NCI-H2107 (cell line): ENCODE measurements around the gene GABPB1.
"Not testable (repeated sequence)": the region's sequence is repeated elsewhere in the genome, so short reads cannot be mapped to it uniquely, and the experiment has no call there.

Experiments used
- DNase-seq: peaks from one replicate; lab custom pipeline; 2025; lab: John Stamatoyannopoulos, UW

Gene GABPB1

DNA sequence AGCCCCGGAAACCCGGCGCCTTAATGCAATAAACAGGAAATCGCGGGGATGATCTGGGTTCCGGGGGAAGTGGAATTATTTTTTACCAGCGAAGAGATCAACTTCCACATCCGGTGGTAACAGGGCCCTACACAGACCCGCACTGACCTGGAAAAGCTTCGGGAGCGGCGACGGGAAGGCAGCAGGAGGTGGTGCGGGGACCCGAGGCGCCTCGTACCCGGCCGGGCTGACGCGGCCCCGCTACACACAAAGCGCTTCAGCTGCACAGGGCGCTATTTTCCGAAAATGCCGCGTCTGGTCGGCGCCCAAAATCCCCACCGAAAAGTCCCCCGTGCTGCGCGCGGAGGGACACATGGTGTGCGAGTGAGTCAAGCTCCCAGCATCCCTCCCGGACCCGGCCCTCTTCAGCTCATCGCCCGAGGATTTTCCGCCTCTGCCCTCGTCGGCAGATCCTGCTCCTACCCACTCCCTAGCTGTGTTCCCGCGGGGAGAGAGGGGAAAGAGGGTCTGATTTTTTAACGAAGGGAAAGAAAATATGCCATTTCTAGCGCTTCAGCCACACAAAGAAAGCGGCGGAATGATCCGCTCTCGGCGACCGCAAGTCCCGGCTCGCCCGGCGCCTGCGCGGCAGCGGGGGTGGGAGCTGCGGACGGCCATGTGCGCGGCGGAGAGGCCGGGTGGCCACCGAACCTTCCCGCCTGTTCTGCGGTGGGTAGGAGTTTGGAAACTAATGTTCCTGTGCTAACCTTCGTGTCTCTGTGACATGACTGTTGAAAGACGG lies at the start of gene GABPB1:
Gene GABPB1, minus strand, starts transcription at position 361 of the 781 bp plus-strand sequence. CDS start 45,400 bp downstream, outside the sequence.
- DNase-seq = peak; percentile 50

DNA sequence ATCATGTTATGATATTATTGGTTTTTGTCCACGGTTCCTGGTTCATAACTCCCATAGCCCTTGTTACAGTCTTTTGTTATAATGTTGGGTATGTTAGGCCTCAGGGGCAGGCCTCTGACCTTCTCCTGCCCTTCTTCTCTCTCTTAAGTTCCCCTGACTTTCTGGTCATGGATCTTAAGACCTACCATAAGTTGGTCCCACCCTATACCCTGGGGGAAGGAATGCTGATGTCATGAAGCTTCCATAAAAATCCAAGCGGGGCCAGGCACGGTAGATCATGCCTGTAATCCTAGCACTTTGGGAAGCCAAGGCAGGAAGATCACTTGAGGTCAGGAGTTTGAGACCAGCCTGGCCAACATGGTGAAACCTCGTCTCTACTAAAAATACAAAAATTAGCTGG lies 36.6 kb upstream of the GABPB1 start:
- not testable (repeated sequence) for DNase-seq

DNA sequence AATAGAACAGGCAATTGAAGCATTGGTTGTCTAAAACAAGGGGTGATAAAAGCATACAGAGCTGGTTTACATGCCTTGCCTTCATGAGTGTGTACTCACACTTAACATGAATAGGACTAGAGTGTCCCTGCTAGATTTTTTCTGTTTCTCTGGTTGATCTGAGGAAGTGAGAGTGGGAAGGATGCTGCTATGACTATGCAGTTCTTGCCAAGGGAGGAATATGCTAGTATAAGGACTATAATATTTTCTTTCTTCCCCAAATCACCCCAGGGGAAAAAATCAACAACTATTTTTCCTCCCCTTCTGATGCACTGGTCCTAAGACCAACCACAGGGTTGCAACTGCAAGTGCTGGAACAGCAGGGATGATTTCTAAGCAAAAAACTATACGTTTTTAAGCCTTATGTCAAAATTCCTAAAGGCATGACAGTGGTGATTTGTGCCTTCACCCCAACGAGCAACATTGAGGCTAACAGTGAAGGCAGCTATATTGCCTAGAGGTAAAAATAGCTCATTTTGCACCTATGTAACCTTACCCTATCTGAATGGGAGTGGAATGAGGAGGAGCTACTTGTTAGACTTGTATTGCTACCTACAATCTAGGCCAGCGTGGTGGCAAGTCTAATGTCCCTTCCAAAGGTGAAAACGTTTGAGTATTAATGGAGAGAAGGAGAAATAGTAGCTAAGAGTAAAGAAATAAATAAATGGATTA lies 35.7 kb upstream of the GABPB1 start:
- DNase-seq = no peak

DNA sequence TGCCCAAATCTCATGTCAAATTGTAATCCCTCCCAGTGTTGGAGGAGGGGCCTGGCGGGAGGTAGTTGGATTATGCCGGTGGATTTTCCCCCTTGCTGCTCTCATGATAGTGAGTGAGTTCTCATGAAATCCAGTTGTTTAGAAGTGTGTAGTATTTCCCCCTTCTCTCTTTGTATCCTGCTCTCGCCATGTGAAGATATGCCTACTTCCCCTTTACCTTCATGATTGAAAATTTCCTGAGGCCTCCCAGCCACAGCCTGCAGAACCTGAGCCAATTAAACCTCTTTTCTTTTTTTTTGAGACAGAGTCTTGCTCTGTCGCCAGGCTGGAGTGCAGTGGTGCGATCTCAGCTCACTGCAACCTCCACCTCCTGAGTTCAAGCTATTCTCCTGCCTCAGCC lies 27.4 kb upstream of the GABPB1 start:
- DNase-seq = not testable (repeated sequence)

DNA sequence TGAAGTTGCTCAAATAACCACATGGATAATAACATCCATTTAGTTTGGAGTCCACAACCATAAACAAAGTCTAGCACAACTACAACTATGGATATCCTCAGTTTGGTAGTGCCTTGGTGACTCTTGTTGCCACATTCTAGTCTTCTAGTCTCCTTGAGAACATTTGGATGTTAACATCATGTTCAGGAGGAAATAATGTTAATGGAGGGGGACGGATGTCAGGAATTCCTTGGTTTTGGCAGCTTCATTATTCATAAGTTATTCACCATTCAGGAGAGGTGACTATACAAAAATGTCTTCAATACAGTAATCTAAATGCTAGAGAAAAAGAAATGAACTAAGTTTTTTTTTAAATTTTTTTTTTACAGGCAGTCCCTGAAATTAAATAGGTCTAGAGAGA lies 26.4 kb upstream of the GABPB1 start:
- DNase-seq = no peak

DNA sequence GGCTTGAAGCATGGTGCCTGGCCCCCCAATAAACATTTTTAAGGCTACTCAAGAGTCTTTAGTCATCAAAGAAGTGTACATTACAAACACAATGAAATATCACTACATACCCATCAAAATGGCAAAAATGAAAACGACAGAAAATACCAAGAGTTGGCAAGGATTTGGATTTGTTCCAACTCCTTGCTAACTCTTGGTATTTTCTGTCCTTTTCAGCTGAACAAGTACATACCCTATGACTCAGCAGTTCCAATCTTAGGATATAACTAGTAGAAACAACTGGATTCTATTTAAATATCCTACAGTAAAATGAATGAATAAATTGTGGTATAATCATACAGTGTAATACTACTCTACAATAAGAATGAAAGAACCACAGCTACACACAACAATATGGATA lies 25.1 kb upstream of the GABPB1 start:
- no peak for DNase-seq

DNA sequence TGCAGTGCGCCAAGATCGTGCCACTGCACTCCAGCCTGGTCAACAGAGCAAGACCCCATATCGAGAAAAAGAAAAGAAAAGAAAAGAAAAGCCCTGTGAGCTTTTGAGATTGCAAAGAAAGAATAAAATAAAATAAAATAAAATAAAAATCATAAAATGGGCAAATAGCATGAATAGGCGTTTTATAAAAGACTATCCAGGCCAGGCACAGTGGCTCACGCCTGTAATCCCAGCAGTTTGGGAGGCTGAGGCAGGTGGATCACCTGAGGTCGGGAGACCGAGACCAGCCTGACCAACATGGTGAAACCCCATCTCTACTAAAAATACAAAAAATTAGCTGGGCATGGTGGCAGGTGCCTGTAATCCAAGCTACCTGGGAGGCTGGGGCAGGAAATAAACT lies 24.4 kb upstream of the GABPB1 start:
- not testable (repeated sequence) for DNase-seq

DNA sequence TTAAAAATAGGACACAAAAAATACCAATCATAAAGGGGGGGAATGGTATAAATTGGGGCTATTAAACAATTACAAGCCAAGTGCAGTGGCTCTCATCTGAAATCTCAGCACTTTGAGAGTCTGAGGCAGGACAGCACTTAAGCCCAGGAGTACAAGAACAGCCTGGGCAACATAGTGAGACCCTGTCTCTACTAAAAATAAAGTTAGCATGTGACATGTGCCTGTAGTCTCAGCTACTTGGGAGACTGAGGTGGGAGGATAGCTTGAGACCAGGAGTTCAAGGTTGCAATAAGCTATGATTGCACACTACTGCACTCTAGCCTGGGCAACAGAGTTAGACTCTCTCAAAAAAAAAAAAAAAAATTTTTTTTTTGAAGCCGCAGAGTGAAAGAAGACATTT lies 23.8 kb upstream of the GABPB1 start:
- no peak for DNase-seq

DNA sequence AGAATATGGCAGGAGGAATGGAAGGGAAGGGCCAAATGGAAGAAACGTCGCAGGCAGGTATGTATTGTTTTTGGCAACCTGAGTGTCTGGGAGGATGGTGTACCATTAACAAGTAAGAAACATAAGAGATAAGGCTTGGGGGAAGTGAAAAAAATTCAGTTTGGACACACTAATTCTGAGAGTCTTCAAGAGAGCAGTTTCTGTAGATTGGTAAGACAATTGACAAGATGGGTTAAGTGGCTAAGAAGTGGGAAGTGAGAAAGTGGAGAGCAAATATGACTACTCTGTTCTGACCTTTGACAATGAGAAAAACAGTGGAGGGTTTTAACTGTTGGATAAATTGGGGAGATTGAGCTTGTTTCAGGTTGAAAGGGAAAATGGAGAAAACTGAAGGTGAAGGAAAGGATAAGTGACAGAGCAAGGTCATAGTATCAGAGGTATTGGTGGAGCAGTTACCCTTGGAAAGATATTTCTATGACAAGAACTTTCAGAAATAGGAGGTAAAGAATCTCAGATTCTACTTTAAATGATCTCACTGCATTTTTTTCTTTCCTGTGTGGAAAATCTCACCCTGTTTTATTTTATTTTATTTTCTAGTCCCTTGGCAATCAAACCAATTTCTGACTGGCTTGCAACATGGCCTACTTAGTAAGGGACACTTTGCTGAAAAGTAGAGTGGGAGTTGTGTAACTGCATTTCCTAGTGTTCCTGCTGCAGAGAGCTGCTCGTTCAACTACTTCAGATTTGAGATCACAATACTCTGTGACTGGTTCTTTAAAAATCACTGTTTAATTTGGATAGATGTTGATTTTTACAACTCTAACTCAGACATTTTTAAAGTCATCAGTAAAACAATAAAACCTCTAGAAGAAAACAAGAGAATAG lies 23.1 kb upstream of the GABPB1 start:
- no peak for DNase-seq

DNA sequence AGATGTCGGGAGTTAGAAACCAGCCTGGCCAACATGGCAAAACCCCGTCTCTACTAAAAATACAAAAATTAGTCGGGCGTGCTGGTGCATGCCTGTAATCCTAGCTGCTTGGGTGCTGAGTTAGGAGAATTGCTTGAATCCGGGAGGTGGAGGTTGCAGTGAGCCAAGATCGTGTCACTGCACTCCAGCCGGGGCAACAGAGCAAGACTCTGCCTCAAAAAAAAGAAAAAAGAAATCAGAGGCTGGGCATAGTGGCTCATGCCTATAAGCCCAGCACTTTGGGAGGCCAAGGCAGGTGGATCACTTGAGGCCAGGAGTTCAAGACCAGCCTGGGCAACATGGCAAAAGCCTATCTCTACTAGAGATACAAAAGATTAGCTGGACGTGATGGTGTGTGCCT lies 14.6 kb upstream of the GABPB1 start:
- DNase-seq = not testable (repeated sequence)

DNA sequence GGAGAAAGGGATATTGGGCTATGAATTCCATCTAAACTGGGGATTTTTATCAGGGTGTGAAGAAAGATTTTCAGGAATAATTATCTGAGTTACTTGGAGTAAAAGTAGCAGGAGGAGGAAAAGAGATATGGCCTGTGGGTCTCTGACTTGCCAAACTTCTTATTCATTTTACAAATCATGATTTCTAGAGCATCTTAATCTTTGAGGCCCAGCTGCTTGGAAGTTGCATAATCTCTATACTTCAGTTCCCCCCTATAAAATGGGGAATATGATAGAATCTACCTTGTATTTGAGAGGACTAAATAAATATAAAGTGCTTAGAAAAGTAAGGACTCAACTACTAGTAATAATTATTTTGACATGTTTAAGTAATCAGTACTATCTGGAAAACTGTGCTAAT lies 11.0 kb upstream of the GABPB1 start:
- no peak for DNase-seq

DNA sequence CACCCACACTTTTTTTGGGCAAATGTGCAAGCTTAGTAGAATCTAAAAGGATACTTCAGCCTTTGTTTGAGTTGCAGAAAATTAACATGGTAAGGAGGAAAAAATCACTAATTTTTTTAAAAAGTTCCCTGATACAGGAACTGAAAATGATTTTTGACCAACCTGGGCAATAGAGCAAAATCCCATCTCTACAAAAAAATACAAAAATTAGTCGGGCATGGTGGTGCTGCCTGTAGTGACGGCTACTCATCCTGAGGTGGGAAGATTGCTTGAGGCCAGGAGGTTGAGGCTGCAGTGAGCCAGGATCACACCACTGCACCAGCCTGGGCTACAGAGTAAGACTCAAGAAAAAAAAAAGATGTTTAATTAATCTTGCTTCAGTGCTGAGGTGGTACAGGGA lies 10.6 kb upstream of the GABPB1 start:
- no peak for DNase-seq

DNA sequence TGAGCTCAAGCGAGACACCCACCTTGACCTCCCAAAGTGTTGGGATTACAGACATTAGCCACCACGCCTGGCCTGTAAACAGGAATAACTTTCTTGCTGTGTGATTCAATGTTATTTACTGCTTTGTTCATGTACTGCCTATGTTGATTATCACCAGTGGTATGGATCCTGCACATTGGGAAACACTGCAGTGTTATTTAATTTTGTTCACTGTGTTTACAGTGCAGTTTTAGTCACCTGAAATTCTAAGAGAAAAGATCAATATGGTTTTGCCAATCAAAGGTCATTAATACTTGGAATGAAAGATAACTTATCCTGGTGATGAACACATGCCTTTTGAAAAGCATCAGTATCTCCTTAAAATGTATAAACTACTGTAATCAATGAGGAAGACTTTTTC lies 8.6 kb upstream of the GABPB1 start:
- DNase-seq = no peak

DNA sequence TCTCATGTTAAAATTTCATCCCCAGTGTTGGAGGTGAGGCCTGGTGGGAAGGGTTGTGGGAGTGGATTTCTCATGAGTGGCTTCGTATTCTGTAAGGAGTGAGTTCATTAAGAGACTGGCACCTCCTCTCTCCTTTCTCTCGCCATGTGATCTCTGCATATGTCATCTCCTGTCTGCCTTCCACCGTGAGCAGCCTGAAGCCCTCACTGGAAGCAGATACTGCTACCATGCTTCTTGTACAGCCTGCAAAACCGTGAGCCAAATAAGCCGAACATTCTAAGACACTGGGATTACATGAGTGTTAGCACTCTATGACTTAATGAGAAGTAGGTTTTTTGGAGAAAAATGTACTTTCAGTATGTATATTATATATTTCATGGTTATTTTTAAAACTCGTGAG lies 6.8 kb upstream of the GABPB1 start:
- no peak for DNase-seq

DNA sequence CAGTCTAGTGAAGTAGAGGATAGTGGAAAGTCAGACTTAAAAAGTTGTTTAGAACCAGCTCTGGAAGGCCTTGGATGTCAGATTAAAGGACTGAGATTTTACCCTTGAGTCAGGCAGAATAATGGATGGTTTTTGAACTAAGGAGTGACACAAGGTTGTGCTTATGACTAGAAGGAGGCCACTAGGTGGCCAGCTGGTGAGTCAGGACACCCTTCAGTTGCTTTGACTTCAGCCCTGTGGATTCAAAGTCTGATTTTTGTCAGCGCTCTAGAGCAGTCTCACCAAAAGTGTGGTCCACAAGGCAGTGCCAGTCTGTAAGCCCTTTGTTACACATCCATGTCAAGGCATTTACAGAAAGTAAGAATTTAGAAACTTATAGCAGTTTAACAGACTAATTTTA lies 3.8 kb upstream of the GABPB1 start:
- DNase-seq = no peak

DNA sequence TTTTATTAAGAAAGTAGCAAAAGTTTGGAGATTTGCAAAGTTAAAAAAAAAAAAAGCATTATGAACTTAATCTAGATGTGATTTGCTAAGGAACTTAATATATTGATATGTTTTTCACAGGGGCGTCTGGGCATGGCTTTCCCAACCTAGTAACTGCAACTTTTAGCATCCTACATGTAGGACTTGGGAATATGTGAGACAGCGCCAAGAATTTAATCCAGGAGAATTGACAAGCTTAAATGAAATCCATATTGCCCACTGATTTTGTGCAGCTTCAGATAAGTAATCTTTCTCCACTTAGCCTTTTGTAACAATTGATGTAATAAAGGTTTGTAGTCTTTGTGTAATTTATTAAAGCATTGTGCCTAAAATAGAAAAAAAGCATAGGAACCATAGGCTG lies 982 bp upstream of the GABPB1 start:
- no peak for DNase-seq

DNA sequence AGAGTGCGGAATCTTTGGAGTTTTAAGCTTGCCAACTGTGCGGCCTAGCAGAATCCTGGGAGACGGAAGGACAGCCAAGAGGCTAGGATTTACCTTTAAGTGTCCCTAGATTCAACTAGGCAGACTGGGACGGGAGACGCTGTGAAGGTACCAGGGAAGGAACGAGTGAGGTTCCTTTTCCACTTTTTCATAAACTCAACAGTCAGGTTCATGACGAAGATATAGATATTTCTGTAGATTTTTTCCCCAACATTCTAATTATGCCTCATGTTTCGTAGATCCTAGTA lies 564 bp upstream of the GABPB1 start:
- DNase-seq = no peak

DNA sequence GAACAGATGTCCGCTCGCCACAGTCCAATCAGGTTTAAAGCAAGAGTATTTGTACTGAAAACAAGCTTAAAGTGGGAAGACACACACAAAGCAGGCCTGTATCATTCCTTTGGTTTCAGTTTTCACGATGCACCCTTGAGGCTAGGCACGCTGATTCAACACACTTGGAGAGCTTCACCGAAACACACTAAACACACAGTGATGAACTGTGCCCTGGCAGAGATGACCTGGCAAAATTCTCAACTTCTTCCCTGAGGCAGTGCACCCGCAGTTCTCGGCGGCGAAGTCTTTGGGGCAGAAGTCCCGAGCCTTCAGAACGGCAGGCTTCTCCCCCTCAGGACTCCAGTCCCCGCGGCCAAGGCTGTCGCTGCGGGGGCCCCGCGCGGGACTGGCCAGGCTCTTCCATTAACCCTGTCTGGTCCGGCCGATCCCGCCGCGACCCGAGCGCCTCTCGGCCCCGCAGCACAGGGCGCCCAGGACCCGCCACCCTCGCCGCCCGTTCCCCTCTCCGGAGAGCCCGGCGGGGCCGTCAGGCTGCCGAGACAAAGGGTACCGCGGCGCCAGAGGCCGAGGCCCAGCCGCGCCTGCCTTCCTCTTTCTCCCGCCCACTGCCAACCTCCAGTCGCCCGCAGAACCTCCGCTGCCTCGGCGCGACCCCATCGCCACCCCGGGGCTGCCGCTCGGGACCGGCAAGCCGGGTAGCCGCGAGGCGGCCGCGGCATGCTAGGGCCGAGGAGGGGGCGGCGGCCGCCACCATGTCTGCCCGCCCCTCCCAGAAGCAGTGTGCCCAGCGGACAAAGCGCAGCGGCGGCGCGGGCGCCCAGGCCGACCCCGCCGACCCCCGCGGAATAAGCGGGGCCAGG lies 792 bp downstream of the GABPB1 start:
- no peak for DNase-seq

DNA sequence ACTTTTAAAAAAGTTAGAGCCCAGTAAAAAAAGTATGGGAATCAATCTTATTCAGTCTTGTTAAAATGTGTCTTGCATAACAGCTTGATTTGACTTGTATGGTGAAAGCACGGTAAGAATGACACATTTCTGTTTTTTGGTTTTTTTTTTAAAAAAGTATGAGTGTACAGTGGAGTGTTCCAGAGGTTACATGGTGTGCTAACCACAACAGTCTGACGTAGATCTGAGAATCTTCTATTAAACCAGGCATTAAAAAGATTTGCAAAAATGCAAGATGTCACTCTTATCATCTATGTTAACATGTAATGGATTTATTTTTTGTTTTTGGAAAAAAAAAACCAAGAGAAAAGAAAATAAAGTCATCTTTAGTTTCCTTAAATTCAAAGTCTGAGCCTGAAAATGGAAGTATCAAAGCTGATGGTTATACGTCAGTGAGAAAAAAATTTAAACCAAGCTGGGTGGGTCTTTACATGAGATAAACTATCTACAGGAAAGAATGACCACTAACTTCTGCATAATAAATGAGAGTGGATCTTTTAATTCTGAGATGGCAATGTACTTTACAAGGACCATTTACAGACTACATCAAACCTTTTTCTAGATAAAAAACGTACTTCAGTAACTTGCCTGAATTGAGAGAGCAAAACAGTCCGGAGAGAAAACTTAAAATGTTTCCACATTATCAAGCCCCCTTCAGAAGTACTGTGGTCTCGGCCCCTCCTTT lies 1.6 kb downstream of the GABPB1 start:
- no peak for DNase-seq

DNA sequence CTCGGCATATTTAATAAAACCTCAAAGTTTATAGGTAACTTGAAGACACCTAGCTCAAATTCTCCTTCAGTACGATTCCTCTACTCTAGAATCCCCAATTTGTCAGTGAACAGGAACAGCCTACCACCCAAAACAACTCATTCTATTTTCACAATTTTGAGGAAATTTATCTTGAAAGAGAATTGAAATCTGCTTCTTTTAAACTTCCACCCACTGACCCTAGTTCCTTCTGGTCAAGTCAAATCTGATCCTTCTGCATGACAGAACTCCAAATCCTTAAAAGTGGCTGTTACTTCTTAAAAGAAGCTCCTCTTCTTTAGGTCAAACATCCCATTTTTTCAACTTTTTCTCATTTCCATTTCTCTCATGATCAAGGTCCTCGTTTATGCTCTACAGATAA lies 4.4 kb downstream of the GABPB1 start:
- DNase-seq = no peak

DNA sequence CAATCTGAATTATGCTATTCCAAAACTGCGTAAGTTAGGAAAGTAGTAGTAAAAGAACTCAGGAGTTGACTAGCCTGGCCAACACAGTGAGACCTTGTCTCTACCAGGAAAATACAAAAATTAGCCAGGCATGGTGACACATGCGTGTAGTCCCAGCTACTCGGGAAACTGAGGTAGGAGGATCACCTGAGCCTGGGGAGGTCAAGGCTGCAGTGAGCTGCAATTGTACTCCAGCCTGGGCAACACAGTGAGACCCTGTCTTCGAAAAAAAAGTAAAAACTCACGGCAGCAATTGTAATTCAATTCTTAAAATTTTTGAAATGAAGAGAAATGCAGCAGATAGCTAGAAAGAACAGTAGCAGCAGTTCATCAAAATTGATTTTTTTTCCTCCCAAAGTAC lies 9.7 kb downstream of the GABPB1 start:
- no peak for DNase-seq
